DND-41 (cell line): ENCODE measurements around the gene BCL11B.

Experiments
- ATAC-seq: fragments of 200-7000 bp; cut with Tn5 transposase; 3 replicates; pipeline ENCODE4 v1.9.1; 2021; ENCODE audit warnings: low read depth; ENCODE audit not compliant: insufficient read depth
- DNase-seq: peaks from one replicate; pipeline ENCODE4 v3.0.0-alpha.2; 2020
- H2AFZ ChIP-seq: 2 replicates; pipeline ENCODE4 v1.6.0; 2012; ENCODE audit warnings: low read depth, low read length
- H3K27ac ChIP-seq: 2 replicates; pipeline ENCODE4 v1.5.1; 2012; ENCODE audit warnings: low read length, inconsistent platforms
- H3K27me3 ChIP-seq: fragments of 200-600 bp; sonication (generic); 2 replicates; pipeline ENCODE4 v1.6.0; 2012; ENCODE audit warnings: low read length, mild to moderate bottlenecking, inconsistent platforms; ENCODE audit not compliant: insufficient read depth, poor library complexity
- H3K36me3 ChIP-seq: 2 replicates; pipeline ENCODE4 v1.5.1; 2012; ENCODE audit warnings: low read length, inconsistent platforms; ENCODE audit not compliant: insufficient read depth
- H3K4me1 ChIP-seq: 2 replicates; pipeline ENCODE4 v1.5.1; 2012; ENCODE audit warnings: mild to moderate bottlenecking, low read length; ENCODE audit not compliant: insufficient read depth
- H3K4me2 ChIP-seq: 2 replicates; pipeline ENCODE4 v1.6.0; 2012; ENCODE audit warnings: mild to moderate bottlenecking, moderate library complexity, low read length, inconsistent platforms; ENCODE audit not compliant: insufficient read depth
- H3K4me3 ChIP-seq, 2 experiments: fragments of 200-600 bp in 1 of 2; shearing (Covaris generic) in 1 of 2; 2 replicates each; pipeline ENCODE4 v1.5.1; 2012 to 2016; ENCODE audit warnings: inconsistent platforms in 2 of 2, low read length in 2 of 2, mild to moderate bottlenecking in 2 of 2, low read depth in 1 of 2, moderate library complexity in 1 of 2
- H3K79me2 ChIP-seq: 2 replicates; pipeline ENCODE4 v1.6.0; 2012; ENCODE audit warnings: low read length, inconsistent platforms; ENCODE audit not compliant: insufficient read depth
- H3K9ac ChIP-seq: 2 replicates; pipeline ENCODE4 v1.6.0; 2012; ENCODE audit warnings: low read depth, mild to moderate bottlenecking, inconsistent platforms, low read length, moderate library complexity
- H3K9me3 ChIP-seq: 2 replicates; pipeline ENCODE4 v1.5.1; 2012; ENCODE audit warnings: low read length, moderate library complexity, mild to moderate bottlenecking, inconsistent platforms; ENCODE audit not compliant: insufficient read depth, severe bottlenecking
- H4K20me1 ChIP-seq: 2 replicates; pipeline ENCODE4 v1.6.0; 2012; ENCODE audit warnings: low read length; ENCODE audit not compliant: insufficient read depth
- CTCF ChIP-seq: IDR thresholded peaks from 2 replicates; pipeline ENCODE4 v1.5.1; 2012; ENCODE audit warnings: borderline replicate concordance, low read length, moderate library complexity, mild to moderate bottlenecking; ENCODE audit not compliant: poor library complexity, severe bottlenecking; ENCODE audit errors: extremely low read depth
- EZH2 ChIP-seq: IDR thresholded peaks from 3 replicates; pipeline ENCODE4 v1.6.1; 2012; ENCODE audit warnings: borderline replicate concordance, low read depth, mild to moderate bottlenecking, moderate library complexity, low read length, inconsistent platforms; ENCODE audit not compliant: severe bottlenecking

The BCL11B gene

GRCh38 chr14:99210333-99210732 lies 61.7 kb downstream of the BCL11B start:
- H3K9ac ChIP-seq: no peak overlapping the region
- peaks cover 91% of the 10 kb centered on the region for H3K36me3 ChIP-seq
- DNase-seq: no peak
- H3K27ac ChIP-seq: no peak overlapping the region
- no peak for ATAC-seq
- no peaks in the 10 kb centered on the region for H3K9me3 ChIP-seq
- no peak overlapping the region for H3K4me3 ChIP-seq
- H2AFZ ChIP-seq: no peak overlapping the region
- H3K27me3 ChIP-seq: no peaks in the 10 kb centered on the region
- no peak overlapping the region for H3K4me2 ChIP-seq
- TF ChIP-seq EZH2 (no peak), CTCF (no peak)
- peaks cover 100% of the 10 kb centered on the region for H3K79me2 ChIP-seq
- peaks cover 98% of the 10 kb centered on the region for H4K20me1 ChIP-seq
- H3K4me1 ChIP-seq: peaks cover 3% of the 10 kb centered on the region; the same call in 1 of the 2 replicates

DNA sequence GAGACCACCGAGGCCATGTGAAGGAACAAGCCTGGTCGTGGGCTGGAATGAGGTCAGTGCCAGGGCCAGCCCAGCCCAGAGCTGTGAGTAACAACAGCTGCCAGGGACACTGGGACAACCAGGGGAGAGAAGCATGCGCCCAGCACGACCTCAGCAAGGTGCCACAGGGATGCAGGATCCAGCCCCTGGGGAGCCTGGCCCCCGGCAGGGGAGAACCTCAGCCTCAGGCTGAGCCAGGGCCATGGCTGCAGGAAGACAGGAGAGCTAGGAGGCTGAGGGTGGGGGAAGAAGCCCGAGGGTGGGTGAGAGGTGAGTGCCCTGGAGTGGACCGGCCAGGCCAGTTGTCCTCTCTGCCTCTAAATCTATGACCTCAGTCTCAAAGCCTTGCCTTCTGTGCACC lies 62.6 kb downstream of the BCL11B start:
- no peak overlapping the region for H3K4me3 ChIP-seq
- ATAC-seq: no peak
- H3K4me2 ChIP-seq: no peak overlapping the region
- no peak overlapping the region for H3K9ac ChIP-seq
- no peaks in the 10 kb centered on the region for H3K9me3 ChIP-seq
- peaks cover 3% of the 10 kb centered on the region; the same call in 1 of the 2 replicates for H3K4me1 ChIP-seq
- DNase-seq: no peak
- H4K20me1 ChIP-seq: peaks cover 99% of the 10 kb centered on the region
- no peak overlapping the region for H2AFZ ChIP-seq
- peaks cover 100% of the 10 kb centered on the region for H3K79me2 ChIP-seq
- H3K36me3 ChIP-seq: peaks cover 92% of the 10 kb centered on the region
- TF ChIP-seq EZH2 (no peak), CTCF (no peak)
- no peaks in the 10 kb centered on the region for H3K27me3 ChIP-seq
- H3K27ac ChIP-seq: no peak overlapping the region

DNA sequence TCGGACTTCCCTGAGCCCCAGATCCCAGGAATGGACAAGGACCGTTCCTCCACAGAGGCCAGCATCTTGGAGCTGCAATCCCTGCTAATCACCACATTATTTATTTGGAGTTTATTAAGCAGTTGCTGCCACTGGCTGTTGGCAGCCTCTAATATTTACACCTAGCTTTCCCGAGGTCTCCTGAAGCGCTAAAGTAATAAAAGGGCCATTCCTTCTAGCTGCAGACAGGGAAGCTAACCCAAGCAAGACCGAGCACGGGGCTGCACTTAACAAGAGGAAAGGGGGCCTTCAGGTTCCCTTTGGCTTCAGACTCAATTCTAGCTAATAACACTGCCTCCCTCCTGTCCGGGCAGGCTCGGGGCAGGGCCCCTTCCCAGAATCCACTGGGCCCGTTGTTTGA lies 63.7 kb downstream of the BCL11B start:
- H3K4me1 ChIP-seq: peaks cover 3% of the 10 kb centered on the region; the same call in 1 of the 2 replicates
- no peaks in the 10 kb centered on the region for H3K27me3 ChIP-seq
- TF ChIP-seq EZH2 (no peak), CTCF (no peak)
- H3K9me3 ChIP-seq: no peaks in the 10 kb centered on the region
- H3K9ac ChIP-seq: no peak overlapping the region
- no peak overlapping the region for H3K27ac ChIP-seq
- H3K36me3 ChIP-seq: peaks cover 93% of the 10 kb centered on the region
- H3K4me2 ChIP-seq: no peak overlapping the region
- H3K4me3 ChIP-seq: no peak overlapping the region
- peaks cover 100% of the 10 kb centered on the region for H4K20me1 ChIP-seq
- no peak overlapping the region for H2AFZ ChIP-seq
- ATAC-seq: no peak
- peaks cover 100% of the 10 kb centered on the region for H3K79me2 ChIP-seq
- DNase-seq: no peak

DNA sequence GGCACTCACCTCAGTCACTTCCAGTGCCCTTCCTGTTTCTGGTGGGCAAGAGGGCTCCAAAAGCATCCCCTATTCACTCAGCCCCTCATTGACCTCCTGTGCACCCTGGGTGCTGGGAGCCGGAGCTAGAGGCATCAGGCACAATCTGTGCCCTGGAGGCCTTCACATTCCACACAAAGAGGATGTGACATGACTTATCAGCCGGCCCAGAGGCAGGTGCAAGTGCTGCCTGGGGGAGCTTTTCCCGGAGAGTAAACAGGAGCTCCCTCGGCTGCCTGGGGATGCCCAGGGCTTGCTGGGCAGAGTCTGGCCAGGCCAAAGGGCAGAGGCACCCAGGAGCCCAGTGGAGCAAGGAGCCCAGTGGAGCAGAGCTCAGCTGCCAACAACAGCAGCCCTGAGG lies 64.5 kb downstream of the BCL11B start:
- Histone ChIP-seq H4K20me1 (peaks cover 100% of the 10 kb centered on the region), H3K79me2 (peaks cover 100% of the 10 kb centered on the region), H3K4me1 (peaks cover 3% of the 10 kb centered on the region; the same call in 1 of the 2 replicates)

More for the DNA sequence above, 64.5 kb downstream of the BCL11B start:
- Histone ChIP-seq H3K4me2 (no peak overlapping the region), H3K4me3 (no peak overlapping the region), H3K9ac (no peak overlapping the region), H3K27ac (no peak overlapping the region), H2AFZ (no peak overlapping the region), H3K36me3 (peaks cover 93% of the 10 kb centered on the region), H3K9me3 (no peaks in the 10 kb centered on the region), H3K27me3 (no peaks in the 10 kb centered on the region)
- DNase-seq: no peak
- TF ChIP-seq CTCF: no peak
- no peak for TF ChIP-seq EZH2
- no peak for ATAC-seq
